Parietal lobe (tissue), 2 donors: ENCODE results near the gene SIGLEC5. TPM values are rescaled to one million over a fixed set of nuclear protein-coding genes. Genes with fewer than 3 reads are reported as not detected.

Experiments used
- small RNA-seq: library from RNA; depleted of rRNA; stranded (forward); fragments of <200 nt; gene quantifications from one replicate; pipeline ENCODE3, GENCODE V24; 2014; ENCODE audit warnings: low replicate concordance
- total RNA-seq: library from RNA; depleted of rRNA; stranded (reverse); fragments of >200 nt; gene quantifications from one replicate; pipeline ENCODE4 v1.2.3, GENCODE V29; 2014

Gene SIGLEC5
- total RNA-seq: not detected

GRCh38 chr19:51630315-51630714 lies at the start of gene SIGLEC5:
Gene SIGLEC5 (minus strand): TSS chr19:51630401. CDS start chr19:51630335, 66 bp downstream.

GRCh38 chr19:51646730-51647129 lies 16.5 kb upstream of the SIGLEC5 start, which contains the start of gene SIGLEC14:
Gene SIGLEC14 (minus strand): TSS chr19:51646825. CDS start chr19:51646759, 66 bp downstream.

GRCh38 chr19:51570962-51571575 lies 59.1 kb downstream of the SIGLEC5 start, which contains the start of gene ZNF175:
Gene ZNF175 (plus strand): TSS chr19:51571283. CDS start chr19:51573330, 2,047 bp downstream.

Small RNA genes lying within 50 kb of the gene (small RNA-seq; reads per million reads assigned to genes)
- gene AC018755.2: not detected

Other genes starting within 250 kb of the SIGLEC5 start
- gene LIM2, start 242.4 kb downstream of the SIGLEC5 start, total RNA-seq: not detected
- not detected for gene C19orf84, start 239.8 kb downstream of the SIGLEC5 start, total RNA-seq
- 1.9 TPM for gene SIGLEC10, start 212.8 kb downstream of the SIGLEC5 start, total RNA-seq
- gene SIGLEC8, start 171.9 kb downstream of the SIGLEC5 start, total RNA-seq: 0.63 TPM
- gene CEACAM18, start 151.9 kb downstream of the SIGLEC5 start, total RNA-seq: not detected
- gene SIGLEC12, start 128.6 kb downstream of the SIGLEC5 start, total RNA-seq: not detected
- gene SIGLEC6, start 98.7 kb downstream of the SIGLEC5 start, total RNA-seq: not detected
- 11.6 TPM for gene ZNF175, start 59.1 kb downstream of the SIGLEC5 start, total RNA-seq
- 0.63 TPM for gene SIGLEC14, start 16.4 kb upstream of the SIGLEC5 start, total RNA-seq
- 11.3 TPM for gene SPACA6, start 62.9 kb upstream of the SIGLEC5 start, total RNA-seq
- gene HAS1, start 93.6 kb upstream of the SIGLEC5 start, total RNA-seq: 1.3 TPM
- 4.7 TPM for gene FPR1, start 121.5 kb upstream of the SIGLEC5 start, total RNA-seq
- not detected for gene FPR2, start 130.8 kb upstream of the SIGLEC5 start, total RNA-seq
- gene FPR3, start 164.8 kb upstream of the SIGLEC5 start, total RNA-seq: not detected